Suprapubic skin (tissue), 4 donors: Measurements from ENCODE around the gene RPS26. TPM values are rescaled to one million over a fixed set of nuclear protein-coding genes. Genes with fewer than 3 reads are reported as not detected.
"Not testable (repeated sequence)": the region's sequence is repeated elsewhere in the genome, so short reads cannot be mapped to it uniquely, and the experiment has no call there.

Experiments used
- DNase-seq, 2 donors: peaks; one replicate each; pipeline ENCODE4 v3.0.0-alpha.2; 2019; ENCODE audit warnings: low spot score in 2 of 2
- H3K27ac ChIP-seq: fragments of 200-600 bp; sonication (generic); one replicate; pipeline ENCODE4 v1.5.1; 2019
- H3K27me3 ChIP-seq: fragments of 200-600 bp; sonication (generic); one replicate; pipeline ENCODE4 v1.5.1; 2019
- H3K36me3 ChIP-seq: fragments of 200-600 bp; sonication (generic); one replicate; pipeline ENCODE4 v1.5.1; 2019
- H3K4me1 ChIP-seq: fragments of 200-600 bp; sonication (generic); one replicate; pipeline ENCODE4 v1.5.1; 2019
- H3K4me3 ChIP-seq: fragments of 200-600 bp; sonication (generic); one replicate; pipeline ENCODE4 v1.5.1; 2019; ENCODE audit warnings: mild to moderate bottlenecking
- H3K9me3 ChIP-seq: fragments of 200-600 bp; sonication (generic); one replicate; pipeline ENCODE4 v1.5.1; 2019
- CTCF ChIP-seq, 2 donors: fragments of 200-600 bp in 1 of 2; fragments of 450-650 bp in 1 of 2; sonication (generic) in 1 of 2; IDR thresholded peaks; one replicate each; pipeline ENCODE4 v1.5.1; 2016 to 2019; ENCODE audit warnings: antibody characterized with exemption in 2 of 2, mild to moderate bottlenecking in 1 of 2, moderate library complexity in 1 of 2
- EP300 ChIP-seq: sonication (generic); formaldehyde crosslinking; IDR thresholded peaks from one replicate; pipeline ENCODE4 v1.6.1; 2017; ENCODE audit warnings: antibody characterized with exemption
- POLR2A ChIP-seq, 2 donors: fragments of 450-650 bp; IDR thresholded peaks; one replicate each; pipeline ENCODE4 v1.6.1; 2017; ENCODE audit warnings: antibody characterized with exemption in 2 of 2, mild to moderate bottlenecking in 2 of 2, moderate library complexity in 2 of 2
- POLR2AphosphoS5 ChIP-seq, 3 donors: sonication (generic); formaldehyde crosslinking; IDR thresholded peaks; one replicate each; pipeline ENCODE4 v1.6.1; 2017; ENCODE audit warnings: antibody characterized with exemption in 3 of 3
- WGBS: methylation state at CpG from one replicate; pipeline ENCODE4 v1.1.5; 2018; 5-methylcytosine and 5-hydroxymethylcytosine counted together
- total RNA-seq, 4 donors: library from RNA; depleted of rRNA; stranded (reverse); fragments of >200 nt; gene quantifications; one replicate each; pipeline ENCODE4 v1.1.0, GENCODE V29; 2016

The RPS26 gene
- total RNA-seq, 4 donors from 2014 or later, result 600 to 3,046 (median 910) TPM

GRCh38 chr12:56042843-56043242 lies 1.1 kb downstream of the RPS26 start:
- no peaks in the 10 kb centered on the region for H3K27me3 ChIP-seq
- H3K4me1 ChIP-seq, result peaks cover 29% of the 10 kb centered on the region
- DNase-seq, result no peak
- peak overlapping the region; percentile 89 for H3K27ac ChIP-seq
- WGBS, result 44% methylated on average over 9 of the region's 9 CpGs
- TF ChIP-seq POLR2A (IDR thresholded peaks at IDR 0.05) (no peak), POLR2AphosphoS5 (IDR thresholded peaks at IDR 0.05) (no peak), CTCF (IDR thresholded peaks at IDR 0.05) (no peak), EP300 (no peak)
- no peaks in the 10 kb centered on the region for H3K9me3 ChIP-seq
- H3K36me3 ChIP-seq, result peaks cover 32% of the 10 kb centered on the region
- peak overlapping the region; percentile 91 for H3K4me3 ChIP-seq

- Histone ChIP-seq H3K27ac (no peak overlapping the region), H3K4me1 (peaks cover 25% of the 10 kb centered on the region), H3K27me3 (no peaks in the 10 kb centered on the region), H3K36me3 (peaks cover 32% of the 10 kb centered on the region), H3K4me3 (no peak overlapping the region), H3K9me3 (no peaks in the 10 kb centered on the region)
- WGBS, result 87% methylated on average over 9 of the region's 9 CpGs
- DNase-seq, result no peak
- TF ChIP-seq CTCF (IDR thresholded peaks at IDR 0.05), result no peak
- TF ChIP-seq POLR2A (IDR thresholded peaks at IDR 0.05), result no peak
- TF ChIP-seq POLR2AphosphoS5 (IDR thresholded peaks at IDR 0.05), result no peak
- TF ChIP-seq EP300, result no peak
These were observed 4.5 kb downstream of the RPS26 start for GRCh38 chr12:56046027-56046780.

GRCh38 chr12:56053407-56053893 lies 11.7 kb downstream of the RPS26 start:
- no peaks in the 10 kb centered on the region for H3K9me3 ChIP-seq
- H3K4me1 ChIP-seq, result no peaks in the 10 kb centered on the region
- H3K27ac ChIP-seq, result no peak overlapping the region
- no peaks in the 10 kb centered on the region for H3K36me3 ChIP-seq
- DNase-seq, result no peak
- WGBS, result 86% methylated on average over 6 of the region's 6 CpGs
- no peaks in the 10 kb centered on the region for H3K27me3 ChIP-seq
- no peak overlapping the region for H3K4me3 ChIP-seq
- TF ChIP-seq CTCF (IDR thresholded peaks at IDR 0.05) (no peak), POLR2AphosphoS5 (IDR thresholded peaks at IDR 0.05) (no peak), POLR2A (IDR thresholded peaks at IDR 0.05) (no peak), EP300 (no peak)

- not testable (repeated sequence) for H3K4me1 ChIP-seq, H3K9me3 ChIP-seq, H3K36me3 ChIP-seq, H3K27me3 ChIP-seq, H3K4me3 ChIP-seq, DNase-seq, H3K27ac ChIP-seq
- WGBS, result 91% methylated on average over 8 of the region's 8 CpGs
These were observed 18.2 kb downstream of the RPS26 start for GRCh38 chr12:56059964-56060363.

- H3K4me3 ChIP-seq, result no peak overlapping the region
- TF ChIP-seq EP300, result no peak
- TF ChIP-seq POLR2AphosphoS5 (IDR thresholded peaks at IDR 0.05), result no peak
- no peak for TF ChIP-seq POLR2A (IDR thresholded peaks at IDR 0.05)
- TF ChIP-seq CTCF (IDR thresholded peaks at IDR 0.05), result no peak
- no peaks in the 10 kb centered on the region for H3K4me1 ChIP-seq
- no peak for DNase-seq
- no peaks in the 10 kb centered on the region for H3K9me3 ChIP-seq
- WGBS, result 75% methylated on average over 5 of the region's 5 CpGs
- H3K36me3 ChIP-seq, result no peaks in the 10 kb centered on the region
- H3K27me3 ChIP-seq, result no peaks in the 10 kb centered on the region
- no peak overlapping the region for H3K27ac ChIP-seq
These were observed 20.3 kb downstream of the RPS26 start for GRCh38 chr12:56061982-56062381.

GRCh38 chr12:56062996-56063395 lies 21.3 kb downstream of the RPS26 start:
- no peak for TF ChIP-seq POLR2A (IDR thresholded peaks at IDR 0.05)
- no peak for TF ChIP-seq POLR2AphosphoS5 (IDR thresholded peaks at IDR 0.05)
- TF ChIP-seq CTCF (IDR thresholded peaks at IDR 0.05), result no peak
- TF ChIP-seq EP300, result no peak
- H3K36me3 ChIP-seq, result no peaks in the 10 kb centered on the region

More at GRCh38 chr12:56062996-56063395, 21.3 kb downstream of the RPS26 start:
- no peak for DNase-seq
- Histone ChIP-seq H3K27me3 (no peaks in the 10 kb centered on the region), H3K9me3 (no peaks in the 10 kb centered on the region), H3K4me1 (no peaks in the 10 kb centered on the region), H3K4me3 (no peak overlapping the region), H3K27ac (no peak overlapping the region)
